ENCODE measurements around the gene WDR1. TPM values are rescaled to one million over a fixed set of nuclear protein-coding genes. Genes with fewer than 3 reads are reported as not detected.

The WDR1 gene
- total and polyA plus RNA-seq, 4 donors, result 85.8 to 148 (median 135) TPM

GRCh38 chr4:10108818-10109783, 7.5 kb downstream of the WDR1 start:
- Histone ChIP-seq H3K36me3 (ENCODE audit: control insufficient read depth, insufficient read depth, low read length) (peaks cover 67% of the 10 kb centered on the region), H3K27me3 (ENCODE audit: control insufficient read depth, insufficient read depth, low read length) (no peaks in the 10 kb centered on the region), H3K4me1 (ENCODE audit: control insufficient read depth, insufficient read depth, low read length) (peaks cover 51% of the 10 kb centered on the region), H3K9me3 (ENCODE audit: control insufficient read depth, insufficient read depth, low read length) (no peaks in the 10 kb centered on the region), H3K27ac (ENCODE audit: low read depth, low read length) (no peak overlapping the region), H3K4me3 (ENCODE audit: low read depth, low read length) (no peak overlapping the region)
- no peak for DNase-seq (ENCODE audit: low read depth in 4 of 6, low spot score in 6 of 6)
- WGBS (ENCODE audit: insufficient coverage), result 76% methylated on average over 12 of the region's 17 CpGs

GRCh38 chr4:10108391-10108790, 8.2 kb downstream of the WDR1 start:
- peaks cover 64% of the 10 kb centered on the region for H3K36me3 ChIP-seq (ENCODE audit: control insufficient read depth, insufficient read depth, low read length)
- no peak overlapping the region for H3K4me3 ChIP-seq (ENCODE audit: low read depth, low read length)
- H3K9me3 ChIP-seq (ENCODE audit: control insufficient read depth, insufficient read depth, low read length), result no peaks in the 10 kb centered on the region
- no peaks in the 10 kb centered on the region for H3K27me3 ChIP-seq (ENCODE audit: control insufficient read depth, insufficient read depth, low read length)
- H3K27ac ChIP-seq (ENCODE audit: low read depth, low read length), result no peak overlapping the region
- DNase-seq (ENCODE audit: low read depth in 4 of 6, low spot score in 6 of 6), result no peak
- peaks cover 57% of the 10 kb centered on the region for H3K4me1 ChIP-seq (ENCODE audit: control insufficient read depth, insufficient read depth, low read length)
- WGBS (ENCODE audit: insufficient coverage), result 96% methylated on average over 6 of the region's 6 CpGs

- Histone ChIP-seq H3K36me3 (ENCODE audit: control insufficient read depth, insufficient read depth, low read length) (peaks cover 58% of the 10 kb centered on the region), H3K4me1 (ENCODE audit: control insufficient read depth, insufficient read depth, low read length) (peaks cover 67% of the 10 kb centered on the region), H3K9me3 (ENCODE audit: control insufficient read depth, insufficient read depth, low read length) (no peaks in the 10 kb centered on the region), H3K27ac (ENCODE audit: low read depth, low read length) (peak overlapping the region; percentile 52), H3K4me3 (ENCODE audit: low read depth, low read length) (no peak overlapping the region), H3K27me3 (ENCODE audit: control insufficient read depth, insufficient read depth, low read length) (no peaks in the 10 kb centered on the region)
- no peak for DNase-seq (ENCODE audit: low read depth in 4 of 6, low spot score in 6 of 6)
- WGBS (ENCODE audit: insufficient coverage), result 86% methylated on average over 19 of the region's 19 CpGs
Observed at GRCh38 chr4:10107111-10108091, 9.2 kb downstream of the WDR1 start.

- peak in 1 of 6 donors; percentile 55 for DNase-seq (ENCODE audit: low read depth in 4 of 6, low spot score in 6 of 6)
- Histone ChIP-seq H3K27me3 (ENCODE audit: control insufficient read depth, insufficient read depth, low read length) (no peaks in the 10 kb centered on the region), H3K9me3 (ENCODE audit: control insufficient read depth, insufficient read depth, low read length) (no peaks in the 10 kb centered on the region), H3K4me1 (ENCODE audit: control insufficient read depth, insufficient read depth, low read length) (peaks cover 74% of the 10 kb centered on the region), H3K36me3 (ENCODE audit: control insufficient read depth, insufficient read depth, low read length) (peaks cover 63% of the 10 kb centered on the region), H3K4me3 (ENCODE audit: low read depth, low read length) (no peak overlapping the region), H3K27ac (ENCODE audit: low read depth, low read length) (peak overlapping the region; percentile 35)
- WGBS (ENCODE audit: insufficient coverage), result 24% methylated on average over 3 of the region's 13 CpGs
Observed at GRCh38 chr4:10106421-10107039, 10.1 kb downstream of the WDR1 start.

- no peaks in the 10 kb centered on the region for H3K9me3 ChIP-seq (ENCODE audit: control insufficient read depth, insufficient read depth, low read length)
- no peaks in the 10 kb centered on the region for H3K27me3 ChIP-seq (ENCODE audit: control insufficient read depth, insufficient read depth, low read length)
- WGBS (ENCODE audit: insufficient coverage), result no CpG with 5 or more reads among the region's 4 CpGs
- no peak overlapping the region for H3K4me3 ChIP-seq (ENCODE audit: low read depth, low read length)
- H3K36me3 ChIP-seq (ENCODE audit: control insufficient read depth, insufficient read depth, low read length), result peaks cover 62% of the 10 kb centered on the region
- H3K4me1 ChIP-seq (ENCODE audit: control insufficient read depth, insufficient read depth, low read length), result peaks cover 74% of the 10 kb centered on the region
- H3K27ac ChIP-seq (ENCODE audit: low read depth, low read length), result peak overlapping the region; percentile 35
- no peak for DNase-seq (ENCODE audit: low read depth in 4 of 6, low spot score in 6 of 6)
Observed at GRCh38 chr4:10105920-10106319, 10.7 kb downstream of the WDR1 start.

GRCh38 chr4:10105421-10105820, 11.2 kb downstream of the WDR1 start:
- Histone ChIP-seq H3K36me3 (ENCODE audit: control insufficient read depth, insufficient read depth, low read length) (peaks cover 62% of the 10 kb centered on the region), H3K4me1 (ENCODE audit: control insufficient read depth, insufficient read depth, low read length) (peaks cover 79% of the 10 kb centered on the region)
- no CpG with 5 or more reads among the region's 4 CpGs for WGBS (ENCODE audit: insufficient coverage)

GRCh38 chr4:10104991-10105276, 11.7 kb downstream of the WDR1 start:
- Histone ChIP-seq H3K27me3 (ENCODE audit: control insufficient read depth, insufficient read depth, low read length) (no peaks in the 10 kb centered on the region), H3K36me3 (ENCODE audit: control insufficient read depth, insufficient read depth, low read length) (peaks cover 62% of the 10 kb centered on the region), H3K27ac (ENCODE audit: low read depth, low read length) (peak overlapping the region; percentile 52), H3K9me3 (ENCODE audit: control insufficient read depth, insufficient read depth, low read length) (no peaks in the 10 kb centered on the region), H3K4me1 (ENCODE audit: control insufficient read depth, insufficient read depth, low read length) (peaks cover 82% of the 10 kb centered on the region), H3K4me3 (ENCODE audit: low read depth, low read length) (no peak overlapping the region)
- 81% methylated on average over 5 of the region's 6 CpGs for WGBS (ENCODE audit: insufficient coverage)
- no peak for DNase-seq (ENCODE audit: low read depth in 4 of 6, low spot score in 6 of 6)

More at GRCh38 chr4:10105421-10105820, 11.2 kb downstream of the WDR1 start:
- H3K27me3 ChIP-seq (ENCODE audit: control insufficient read depth, insufficient read depth, low read length), result no peaks in the 10 kb centered on the region
- H3K27ac ChIP-seq (ENCODE audit: low read depth, low read length), result no peak overlapping the region
- H3K9me3 ChIP-seq (ENCODE audit: control insufficient read depth, insufficient read depth, low read length), result no peaks in the 10 kb centered on the region
- DNase-seq (ENCODE audit: low read depth in 4 of 6, low spot score in 6 of 6), result no peak
- no peak overlapping the region for H3K4me3 ChIP-seq (ENCODE audit: low read depth, low read length)

- DNase-seq (ENCODE audit: low read depth in 4 of 6, low spot score in 6 of 6), result peak in 2 of 6 donors; percentile 37 to 76
- Histone ChIP-seq H3K9me3 (ENCODE audit: control insufficient read depth, insufficient read depth, low read length) (no peaks in the 10 kb centered on the region), H3K27me3 (ENCODE audit: control insufficient read depth, insufficient read depth, low read length) (no peaks in the 10 kb centered on the region), H3K27ac (ENCODE audit: low read depth, low read length) (peak overlapping the region; percentile 52), H3K36me3 (ENCODE audit: control insufficient read depth, insufficient read depth, low read length) (peaks cover 62% of the 10 kb centered on the region), H3K4me1 (ENCODE audit: control insufficient read depth, insufficient read depth, low read length) (peaks cover 77% of the 10 kb centered on the region), H3K4me3 (ENCODE audit: low read depth, low read length) (no peak overlapping the region)
- WGBS (ENCODE audit: insufficient coverage), result 41% methylated on average over 7 of the region's 11 CpGs
Observed at GRCh38 chr4:10104211-10104990, 12.2 kb downstream of the WDR1 start.
